OCI-LY7 (cell line): ENCODE measurements around the gene SMIM9. TPM values are rescaled to one million over a fixed set of nuclear protein-coding genes. Genes with fewer than 3 reads are reported as not detected.

Source experiments
- BruUV-seq: library from RNA; stranded (reverse); fragments of 400-500 nt; replicated peaks from 2 replicates; lab custom pipeline; 2021; lab: Mats Ljungman, UMichigan
- CTCF ChIA-PET: fragments of 300-600 bp; sonication (Branson Sonifier 250); formaldehyde crosslinking; loops from one replicate; lab custom pipeline; 2022; ENCODE audit warnings: antibody characterized with exemption; ENCODE audit not compliant: unreplicated experiment; lab: Charles Lee
- POLR2A ChIA-PET: fragments of 300-600 bp; sonication (Branson Sonifier 250); formaldehyde crosslinking; loops from one replicate; lab custom pipeline; 2022; ENCODE audit warnings: antibody characterized with exemption; lab: Charles Lee
- DNase-seq: peaks from one replicate; pipeline ENCODE4 v3.0.0-alpha.2; 2015; ENCODE audit warnings: low spot score
- H2AFZ ChIP-seq: fragments of 200-600 bp; sonication (generic), shearing (Covaris generic); 2 replicates; pipeline ENCODE4 v1.6.1; 2014; ENCODE audit warnings: mild to moderate bottlenecking, antibody characterized with exemption, low read length, moderate library complexity
- H3K27ac ChIP-seq: fragments of 200-600 bp; sonication (generic); 2 replicates; pipeline ENCODE4 v1.5.1; 2014; ENCODE audit warnings: mixed run types, low read depth, mild to moderate bottlenecking, moderate library complexity, low read length, inconsistent platforms; ENCODE audit not compliant: poor library complexity, severe bottlenecking
- H3K36me3 ChIP-seq: fragments of 200-600 bp; sonication (generic); 2 replicates; pipeline ENCODE4 v1.6.1; 2014; ENCODE audit warnings: mild to moderate bottlenecking, antibody characterized with exemption, low read length, moderate library complexity, mixed read lengths; ENCODE audit not compliant: insufficient read depth
- H3K4me1 ChIP-seq: fragments of 200-600 bp; sonication (generic); 2 replicates; pipeline ENCODE4 v1.5.1; 2014; ENCODE audit warnings: mild to moderate bottlenecking, low read length; ENCODE audit not compliant: insufficient read depth, poor library complexity, severe bottlenecking
- H3K4me2 ChIP-seq: fragments of 200-600 bp; sonication (generic); 2 replicates; pipeline ENCODE4 v1.6.1; 2014; ENCODE audit warnings: mild to moderate bottlenecking, low read length
- H3K4me3 ChIP-seq: fragments of 200-600 bp; sonication (generic); 2 replicates; pipeline ENCODE4 v1.5.1; 2014; ENCODE audit warnings: mild to moderate bottlenecking, low read depth, low read length; ENCODE audit not compliant: poor library complexity, severe bottlenecking
- H3K79me2 ChIP-seq: fragments of 200-600 bp; sonication (generic); 2 replicates; pipeline ENCODE4 v1.6.1; 2016; ENCODE audit warnings: low read depth, mild to moderate bottlenecking, low read length, moderate library complexity, mixed read lengths; ENCODE audit not compliant: insufficient read depth
- H3K9me2 ChIP-seq: fragments of 200-600 bp; sonication (generic); 2 replicates; pipeline ENCODE4 v1.6.1; 2016; ENCODE audit warnings: mild to moderate bottlenecking, low read length, mixed read lengths; ENCODE audit not compliant: insufficient read depth
- H3K9me3 ChIP-seq: fragments of 200-600 bp; sonication (generic); 2 replicates; pipeline ENCODE4 v1.6.1; 2014; ENCODE audit warnings: mild to moderate bottlenecking, mixed run types, low read length, mixed read lengths
- H4K20me1 ChIP-seq: fragments of 200-600 bp; sonication (generic); 2 replicates; pipeline ENCODE4 v1.6.1; 2014; ENCODE audit warnings: mild to moderate bottlenecking, antibody characterized with exemption, low read length, moderate library complexity, mixed read lengths; ENCODE audit not compliant: insufficient read depth
- CTCF ChIP-seq: fragments of 200-600 bp; sonication (generic); conservative IDR thresholded peaks from 2 replicates; pipeline ENCODE4 v1.5.1; 2014; ENCODE audit warnings: mild to moderate bottlenecking, antibody characterized with exemption, low read length, moderate library complexity, mixed read lengths
- EZH2phosphoT487 ChIP-seq: fragments of 200-600 bp; sonication (generic); IDR thresholded peaks from 2 replicates; pipeline ENCODE4 v1.6.1; 2018; ENCODE audit warnings: low read depth, borderline replicate concordance, mild to moderate bottlenecking, mixed run types, antibody characterized with exemption, low read length, moderate library complexity, mixed read lengths
- intact Hi-C: fragments of 100-400 bp; cut with micrococcal nuclease; formaldehyde crosslinking; loops from one replicate; pipeline ENCODE4 v1.10.0; 2022; ENCODE audit not compliant: unreplicated experiment
- total RNA-seq, 2 experiments: library from RNA; depleted of rRNA in 1 of 2; stranded (reverse); fragments of >200 nt in 1 of 2; shearing (Covaris generic) in 1 of 2; gene quantifications; 2 replicates each; pipeline ENCODE4 v1.2.3, GENCODE V29; 2014 to 2022

SMIM9 gene
- total RNA-seq, 2 experiments from 2014 or later = not detected

GRCh38 chrX:154809939-154810665, 24.4 kb downstream of the SMIM9 start:
- no peak for DNase-seq
- BruUV-seq = no TSS peak
- Histone ChIP-seq H3K27ac (no peak overlapping the region), H3K9me3 (no peaks in the 10 kb centered on the region), H3K36me3 (no peaks in the 10 kb centered on the region), H3K79me2 (no peaks in the 10 kb centered on the region), H3K4me2 (no peak overlapping the region), H2AFZ (no peak overlapping the region), H4K20me1 (no peaks in the 10 kb centered on the region), H3K4me3 (no peak overlapping the region), H3K4me1 (peaks cover 1% of the 10 kb centered on the region), H3K9me2 (no peaks in the 10 kb centered on the region)
- POLR2A ChIA-PET = no interaction called here
- intact Hi-C loops = no loop called here
- TF ChIP-seq CTCF = no peak
- CTCF ChIA-PET = no interaction called here

GRCh38 chrX:154806837-154807501, 27.5 kb downstream of the SMIM9 start:
- CTCF ChIA-PET = no interaction called here
- POLR2A ChIA-PET = no interaction called here

More at GRCh38 chrX:154806837-154807501, 27.5 kb downstream of the SMIM9 start:
- no peak overlapping the region for H2AFZ ChIP-seq
- no peak overlapping the region for H3K4me2 ChIP-seq
- no peak for DNase-seq
- TF ChIP-seq EZH2phosphoT487 = no peak
- no peak for TF ChIP-seq CTCF
- H3K4me3 ChIP-seq = no peak overlapping the region
- no TSS peak for BruUV-seq
- intact Hi-C loops = no loop called here
- no peaks in the 10 kb centered on the region for H3K79me2 ChIP-seq
- H3K36me3 ChIP-seq = no peaks in the 10 kb centered on the region
- no peaks in the 10 kb centered on the region for H4K20me1 ChIP-seq
- peaks cover 5% of the 10 kb centered on the region for H3K4me1 ChIP-seq
- H3K9me2 ChIP-seq = no peaks in the 10 kb centered on the region
- no peaks in the 10 kb centered on the region for H3K9me3 ChIP-seq
- no peak overlapping the region for H3K27ac ChIP-seq
